H9 (cell line): ENCODE data around the gene PCSK6. TPM values are rescaled to one million over a fixed set of nuclear protein-coding genes. Genes with fewer than 3 reads are reported as not detected.
A peak's percentile ranks its signal among the peaks of the same experiment; 100 is the strongest.

Experiments
- DNase-seq: peaks from one replicate; pipeline ENCODE4 v3.0.0-alpha.2; 2017
- H2AFZ ChIP-seq: one replicate; pipeline ENCODE4 v1.6.1; 2013; ENCODE audit warnings: mild to moderate bottlenecking, low read length, control low read depth, moderate library complexity
- H2AK5ac ChIP-seq: 2 replicates; pipeline ENCODE4 v1.6.1; 2013; ENCODE audit warnings: low read length, control low read depth, mixed read lengths; ENCODE audit not compliant: insufficient read length
- H2BK120ac ChIP-seq: one replicate; pipeline ENCODE4 v1.6.1; 2013; ENCODE audit warnings: low read depth, mild to moderate bottlenecking, low read length, control low read depth, inconsistent platforms; ENCODE audit not compliant: poor library complexity, severe bottlenecking
- H2BK12ac ChIP-seq: 2 replicates; pipeline ENCODE4 v1.6.1; 2013; ENCODE audit warnings: low read length, control low read depth, mixed read lengths, low read depth; ENCODE audit not compliant: insufficient read length
- H2BK15ac ChIP-seq: 2 replicates; pipeline ENCODE4 v1.6.1; 2013; ENCODE audit warnings: low read depth, low read length, control low read depth
- H2BK20ac ChIP-seq: one replicate; pipeline ENCODE4 v1.6.1; 2013; ENCODE audit warnings: low read depth, mild to moderate bottlenecking, low read length, control low read depth, inconsistent platforms; ENCODE audit not compliant: poor library complexity, severe bottlenecking
- H2BK5ac ChIP-seq: 2 replicates; pipeline ENCODE4 v1.6.1; 2013; ENCODE audit warnings: low read length, control low read depth, mixed read lengths; ENCODE audit not compliant: insufficient read length
- H3K14ac ChIP-seq: 2 replicates; pipeline ENCODE4 v1.6.1; 2013; ENCODE audit warnings: low read length, control low read depth; ENCODE audit not compliant: insufficient read depth
- H3K18ac ChIP-seq: 2 replicates; pipeline ENCODE4 v1.6.1; 2013; ENCODE audit warnings: low read depth, mild to moderate bottlenecking, mixed read lengths, low read length, control low read depth; ENCODE audit not compliant: insufficient read length
- H3K23ac ChIP-seq: 2 replicates; pipeline ENCODE4 v1.6.1; 2013; ENCODE audit warnings: low read length, control low read depth, mixed read lengths, low read depth; ENCODE audit not compliant: insufficient read length
- H3K23me2 ChIP-seq: 2 replicates; pipeline ENCODE4 v1.6.1; 2013; ENCODE audit warnings: low read depth, mild to moderate bottlenecking, mixed read lengths, low read length, control low read depth; ENCODE audit not compliant: insufficient read length, poor library complexity, severe bottlenecking
- H3K27ac ChIP-seq: 2 replicates; pipeline ENCODE4 v1.5.1; 2013; ENCODE audit warnings: low read length, control low read depth, mixed read lengths, low read depth; ENCODE audit not compliant: insufficient read length
- H3K27me3 ChIP-seq: 2 replicates; pipeline ENCODE4 v1.6.1; 2013; ENCODE audit warnings: low read length, control low read depth, inconsistent platforms; ENCODE audit not compliant: insufficient read depth
- H3K4ac ChIP-seq: 2 replicates; pipeline ENCODE4 v1.6.1; 2013; ENCODE audit warnings: low read depth, mild to moderate bottlenecking, control low read depth, inconsistent platforms, low read length, moderate library complexity
- H3K4me1 ChIP-seq: 2 replicates; pipeline ENCODE4 v1.6.1; 2013; ENCODE audit warnings: low read length, control low read depth, inconsistent platforms; ENCODE audit not compliant: insufficient read depth
- H3K4me2 ChIP-seq: 2 replicates; pipeline ENCODE4 v1.6.1; 2013; ENCODE audit warnings: low read length, control low read depth, mixed read lengths; ENCODE audit not compliant: insufficient read length, insufficient read depth
- H3K56ac ChIP-seq: 2 replicates; pipeline ENCODE4 v1.6.1; 2013; ENCODE audit warnings: low read depth, mild to moderate bottlenecking, mixed read lengths, low read length, control low read depth; ENCODE audit not compliant: insufficient read length
- H3K79me1 ChIP-seq: 2 replicates; pipeline ENCODE4 v1.6.1; 2013; ENCODE audit warnings: low read depth, mild to moderate bottlenecking, moderate library complexity, low read length, control low read depth, inconsistent platforms; ENCODE audit not compliant: insufficient read depth, poor library complexity, severe bottlenecking
- H3K79me2 ChIP-seq: 2 replicates; pipeline ENCODE4 v1.6.1; 2013; ENCODE audit warnings: low read length, control low read depth, inconsistent platforms; ENCODE audit not compliant: insufficient read depth
- H3K9ac ChIP-seq: 2 replicates; pipeline ENCODE4 v1.6.1; 2013; ENCODE audit warnings: low read length, control low read depth, mixed read lengths; ENCODE audit not compliant: insufficient read length; ENCODE audit errors: extremely low read depth
- H3K9me3 ChIP-seq: one replicate; pipeline ENCODE4 v1.6.1; 2013; ENCODE audit warnings: low read depth, low read length, inconsistent platforms; ENCODE audit not compliant: control insufficient read depth
- H3T11ph ChIP-seq: one replicate; pipeline ENCODE4 v1.6.1; 2013; ENCODE audit warnings: mild to moderate bottlenecking, low read length, control low read depth, inconsistent platforms
- H4K20me1 ChIP-seq: one replicate; pipeline ENCODE4 v1.6.1; 2013; ENCODE audit not compliant: control insufficient read depth, insufficient read length, insufficient read depth
- H4K5ac ChIP-seq: 2 replicates; pipeline ENCODE4 v1.6.1; 2013; ENCODE audit warnings: low read depth, mild to moderate bottlenecking, mixed read lengths, low read length, control low read depth; ENCODE audit not compliant: insufficient read length
- H4K8ac ChIP-seq: replicated peaks from 2 replicates; pipeline ENCODE4 v1.6.1; 2013; ENCODE audit warnings: low read length, control low read depth, mixed read lengths, low read depth; ENCODE audit not compliant: insufficient read length
- H4K91ac ChIP-seq: 2 replicates; pipeline ENCODE4 v1.6.1; 2013; ENCODE audit warnings: low read depth, mild to moderate bottlenecking, moderate library complexity, mixed read lengths, low read length, control low read depth; ENCODE audit not compliant: insufficient read length
- H3K27ac Mint-ChIP-seq, 3 experiments: 2 replicates in 2 of 3; 3 replicates in 1 of 3; pipeline ENCODE4 v1.8.0; 2020 to 2021; ENCODE audit warnings: mixed read lengths in 3 of 3, mild to moderate bottlenecking in 1 of 3, moderate library complexity in 1 of 3
- H3K27me3 Mint-ChIP-seq: 2 replicates; pipeline ENCODE4 v1.8.0; 2021; ENCODE audit warnings: low read depth, mild to moderate bottlenecking, moderate library complexity, mixed read lengths
- H3K36me3 Mint-ChIP-seq, 3 experiments: 2 replicates in 2 of 3; 3 replicates in 1 of 3; pipeline ENCODE4 v1.8.0; 2020 to 2021; ENCODE audit warnings: low read depth in 3 of 3, mixed read lengths in 3 of 3; ENCODE audit not compliant: insufficient read depth in 1 of 3
- H3K4me1 Mint-ChIP-seq, 2 experiments: 2 replicates each; pipeline ENCODE4 v1.8.0; 2020; ENCODE audit warnings: mixed read lengths in 2 of 2
- H3K4me3 Mint-ChIP-seq, 2 experiments: 2 replicates in 1 of 2; 3 replicates in 1 of 2; pipeline ENCODE4 v1.8.0; 2020 to 2021; ENCODE audit warnings: mild to moderate bottlenecking in 2 of 2, mixed read lengths in 2 of 2, moderate library complexity in 1 of 2
- H3K9me3 Mint-ChIP-seq, 2 experiments: 2 replicates in 1 of 2; 3 replicates in 1 of 2; pipeline ENCODE4 v1.8.0; 2020; ENCODE audit warnings: mild to moderate bottlenecking in 2 of 2, mixed read lengths in 2 of 2, moderate library complexity in 1 of 2
- CTCF ChIP-seq: fragments of 200-600 bp; sonication (generic); conservative IDR thresholded peaks from 3 replicates; pipeline ENCODE4 v1.8.0; 2021; ENCODE audit warnings: antibody characterized with exemption, mild to moderate bottlenecking
- WGBS: extraction: QIAGEN DNeasy Blood & Tissue Kit; methylation state at CpG from one replicate; pipeline ENCODE4 v1.1.7; 2013; ENCODE audit warnings: missing lambda C conversion rate, low lambda C conversion rate, mixed read lengths; ENCODE audit not compliant: insufficient read length; ENCODE audit errors: extremely low coverage; 5-methylcytosine and 5-hydroxymethylcytosine counted together
- long read RNA-seq: library from polyadenylated mRNA; unstranded; transcript quantifications from one replicate; pipeline ENCODE4 v2.0.0, GENCODE V29; 2020
- total RNA-seq: library from RNA; stranded (reverse); gene quantifications from 2 replicates; pipeline ENCODE4 v1.2.1, GENCODE V29; 2021

The PCSK6 gene
- 3.4 and 4.0 TPM in 2 replicates for total RNA-seq
- long read RNA-seq, partial matches to known transcripts, result 1 of 9 reads
- long read RNA-seq, other reads (novel, unspliced or antisense), result 8 of 9 reads

DNA sequence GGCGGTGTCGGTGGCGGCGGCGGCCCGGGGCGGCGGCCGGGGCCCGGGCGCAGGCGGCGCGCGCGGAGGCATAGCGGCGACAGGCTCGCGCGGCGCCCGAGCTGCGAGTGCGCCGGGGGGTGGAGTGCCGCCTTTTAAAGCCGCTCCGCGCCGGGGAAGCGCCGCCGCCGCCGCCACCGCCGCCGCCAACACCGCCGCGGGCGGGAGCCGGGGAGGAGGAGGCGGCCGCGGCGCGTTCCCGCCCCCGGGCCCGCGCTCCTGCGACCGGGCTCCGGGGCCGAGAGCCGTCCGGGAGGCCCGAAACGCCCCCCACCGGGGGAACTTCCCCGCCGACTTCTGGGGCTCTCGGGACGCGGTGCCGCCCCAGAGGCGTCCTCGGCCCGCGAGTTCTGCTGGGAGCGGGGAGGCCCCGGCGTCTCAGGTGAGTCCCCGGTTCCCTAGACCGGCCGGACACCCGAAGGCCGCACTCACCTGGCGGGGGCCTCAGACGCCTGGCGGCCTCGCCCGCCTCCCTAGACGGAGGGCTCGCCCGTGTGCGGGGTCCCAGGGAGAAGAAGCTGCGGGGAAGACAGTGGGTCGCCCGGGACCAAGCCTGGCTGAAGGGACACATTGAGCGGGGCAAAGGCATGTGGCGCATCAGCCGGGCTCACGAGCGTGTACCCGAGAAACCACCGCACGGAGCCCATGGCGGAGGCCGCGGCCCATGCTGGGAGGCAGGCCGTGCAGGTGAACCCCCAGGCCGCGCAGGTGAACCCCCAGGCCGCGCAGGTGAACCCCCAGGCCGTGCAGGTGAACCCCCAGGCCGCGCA is at the start of gene PCSK6:
Gene PCSK6, minus strand, starts transcription at position 109 of the 809 bp plus-strand sequence. Its CDS starts 37 bp downstream, at position 72.
- Histone ChIP-seq H3K4me2 (peak within 1 kb of the TSS; percentile 24), H2BK15ac (no peak within 1 kb of the TSS), H2BK20ac (no peak within 1 kb of the TSS), H3K27ac (no peak within 1 kb of the TSS), H3K79me2 (no peaks in the 10 kb centered on the region), H3K79me1 (no peaks in the 10 kb centered on the region), H3K56ac (no peak within 1 kb of the TSS), H3K4ac (no peak within 1 kb of the TSS), H2BK12ac (no peak within 1 kb of the TSS), H4K20me1 (no peaks in the 10 kb centered on the region), H2BK120ac (no peak within 1 kb of the TSS), H3K23me2 (peaks cover 5% of the 10 kb centered on the region), H4K91ac (no peak within 1 kb of the TSS), H2AFZ (no peak within 1 kb of the TSS), H3K14ac (no peak within 1 kb of the TSS; the same call in 1 of the 2 replicates), H4K5ac (no peak within 1 kb of the TSS), H4K8ac (no peak within 1 kb of the TSS), H3K23ac (no peak within 1 kb of the TSS), H3K9ac (no peak within 1 kb of the TSS), H2BK5ac (no peak within 1 kb of the TSS), H3K18ac (no peak within 1 kb of the TSS), H3K4me1 (no peaks in the 10 kb centered on the region), H3K27me3 (peaks cover 16% of the 10 kb centered on the region; the same call in 1 of the 2 replicates), H2AK5ac (no peak within 1 kb of the TSS), H3K9me3 (no peaks in the 10 kb centered on the region), H3T11ph (no peak within 1 kb of the TSS)
- Mint-ChIP-seq H3K9me3 (peaks cover 18 to 22% of the 10 kb centered on the region in 2 experiments), H3K36me3 (peaks cover 0 to 23% (median 1%) of the 10 kb centered on the region in 3 experiments; a peak in 4 of 7 replicates), H3K4me3 (peak within 1 kb of the TSS; percentile 59 to 78), H3K27ac (no peak within 1 kb of the TSS), H3K27me3 (peaks cover 78% of the 10 kb centered on the region), H3K4me1 (peaks cover 6 to 12% of the 10 kb centered on the region in 2 experiments)
- no CpG with 5 or more reads among the region's 111 CpGs for WGBS
- TF ChIP-seq CTCF, result no peak
- DNase-seq, result peak; percentile 50
